DND-41 (cell line): ENCODE measurements around the gene TXNDC11.

Experiments used
- ATAC-seq: fragments of 200-7000 bp; cut with Tn5 transposase; 3 replicates; pipeline ENCODE4 v1.9.1; 2021; ENCODE audit warnings: low read depth; ENCODE audit not compliant: insufficient read depth
- DNase-seq: peaks from one replicate; pipeline ENCODE4 v3.0.0-alpha.2; 2020
- H2AFZ ChIP-seq: 2 replicates; pipeline ENCODE4 v1.6.0; 2012; ENCODE audit warnings: low read depth, low read length
- H3K27ac ChIP-seq: 2 replicates; pipeline ENCODE4 v1.5.1; 2012; ENCODE audit warnings: low read length, inconsistent platforms
- H3K27me3 ChIP-seq: fragments of 200-600 bp; sonication (generic); 2 replicates; pipeline ENCODE4 v1.6.0; 2012; ENCODE audit warnings: low read length, mild to moderate bottlenecking, inconsistent platforms; ENCODE audit not compliant: insufficient read depth, poor library complexity
- H3K36me3 ChIP-seq: 2 replicates; pipeline ENCODE4 v1.5.1; 2012; ENCODE audit warnings: low read length, inconsistent platforms; ENCODE audit not compliant: insufficient read depth
- H3K4me1 ChIP-seq: 2 replicates; pipeline ENCODE4 v1.5.1; 2012; ENCODE audit warnings: mild to moderate bottlenecking, low read length; ENCODE audit not compliant: insufficient read depth
- H3K4me2 ChIP-seq: 2 replicates; pipeline ENCODE4 v1.6.0; 2012; ENCODE audit warnings: mild to moderate bottlenecking, moderate library complexity, low read length, inconsistent platforms; ENCODE audit not compliant: insufficient read depth
- H3K4me3 ChIP-seq, 2 experiments: fragments of 200-600 bp in 1 of 2; shearing (Covaris generic) in 1 of 2; 2 replicates each; pipeline ENCODE4 v1.5.1; 2012 to 2016; ENCODE audit warnings: inconsistent platforms in 2 of 2, low read length in 2 of 2, mild to moderate bottlenecking in 2 of 2, low read depth in 1 of 2, moderate library complexity in 1 of 2
- H3K79me2 ChIP-seq: 2 replicates; pipeline ENCODE4 v1.6.0; 2012; ENCODE audit warnings: low read length, inconsistent platforms; ENCODE audit not compliant: insufficient read depth
- H3K9ac ChIP-seq: 2 replicates; pipeline ENCODE4 v1.6.0; 2012; ENCODE audit warnings: low read depth, mild to moderate bottlenecking, inconsistent platforms, low read length, moderate library complexity
- H3K9me3 ChIP-seq: 2 replicates; pipeline ENCODE4 v1.5.1; 2012; ENCODE audit warnings: low read length, moderate library complexity, mild to moderate bottlenecking, inconsistent platforms; ENCODE audit not compliant: insufficient read depth, severe bottlenecking
- H4K20me1 ChIP-seq: 2 replicates; pipeline ENCODE4 v1.6.0; 2012; ENCODE audit warnings: low read length; ENCODE audit not compliant: insufficient read depth
- EZH2 ChIP-seq: IDR thresholded peaks from 3 replicates; pipeline ENCODE4 v1.6.1; 2012; ENCODE audit warnings: borderline replicate concordance, low read depth, mild to moderate bottlenecking, moderate library complexity, low read length, inconsistent platforms; ENCODE audit not compliant: severe bottlenecking
- TF ChIP-seq, protein P1 (sequence below): IDR thresholded peaks from 2 replicates; pipeline ENCODE4 v1.5.1; 2012; ENCODE audit warnings: borderline replicate concordance, low read length, moderate library complexity, mild to moderate bottlenecking; ENCODE audit not compliant: poor library complexity, severe bottlenecking; ENCODE audit errors: extremely low read depth

Gene TXNDC11

DNA sequence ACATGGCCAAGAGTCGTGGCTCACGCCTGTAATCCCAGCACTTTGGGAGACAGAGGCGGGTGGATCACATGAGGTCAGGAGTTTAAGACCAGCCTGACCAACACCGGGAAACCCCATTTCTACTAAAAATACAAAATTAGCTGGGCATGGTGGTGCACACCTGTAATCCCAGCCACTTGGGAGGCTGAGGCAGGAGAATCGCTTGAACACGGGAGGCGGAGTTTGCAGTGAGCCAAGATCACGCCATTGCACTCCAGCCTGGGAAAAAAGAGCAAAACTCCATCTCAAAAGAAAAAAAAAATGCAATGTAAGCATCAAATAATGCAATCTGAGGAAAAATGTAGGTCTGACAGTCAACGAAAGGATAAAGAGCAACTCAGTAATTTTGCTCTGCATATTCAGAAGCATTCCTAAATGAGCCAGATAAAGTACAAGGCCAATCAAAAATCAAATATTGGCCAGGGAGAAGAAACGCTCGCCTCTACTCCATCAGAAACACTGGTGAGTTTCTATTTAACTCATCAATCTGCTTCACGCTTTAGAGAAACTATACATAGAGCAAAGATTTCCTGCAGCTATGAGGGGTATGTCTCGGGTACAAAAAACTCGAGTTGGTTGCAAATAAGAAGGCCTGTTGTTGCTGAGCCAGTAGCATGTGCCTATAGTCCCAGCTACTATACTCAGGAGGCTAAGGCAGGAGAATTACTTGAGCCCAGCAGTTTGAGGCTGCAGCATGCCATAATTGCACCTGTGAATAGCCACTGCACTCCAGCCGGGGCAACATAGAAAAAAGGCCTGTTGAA is 3.7 kb downstream of the TXNDC11 start:
- Histone ChIP-seq H3K27ac (no peak overlapping the region), H4K20me1 (peaks cover 32% of the 10 kb centered on the region), H2AFZ (no peak overlapping the region), H3K4me1 (peaks cover 35% of the 10 kb centered on the region), H3K9ac (no peak overlapping the region), H3K4me2 (peak overlapping the region; percentile 78; the same call in 1 of the 2 replicates), H3K27me3 (no peaks in the 10 kb centered on the region), H3K79me2 (peaks cover 58% of the 10 kb centered on the region), H3K9me3 (no peaks in the 10 kb centered on the region), H3K4me3 (no peak overlapping the region), H3K36me3 (peaks cover 49% of the 10 kb centered on the region)
- TF ChIP-seq EZH2, result no peak
- TF ChIP-seq, protein P1, sequence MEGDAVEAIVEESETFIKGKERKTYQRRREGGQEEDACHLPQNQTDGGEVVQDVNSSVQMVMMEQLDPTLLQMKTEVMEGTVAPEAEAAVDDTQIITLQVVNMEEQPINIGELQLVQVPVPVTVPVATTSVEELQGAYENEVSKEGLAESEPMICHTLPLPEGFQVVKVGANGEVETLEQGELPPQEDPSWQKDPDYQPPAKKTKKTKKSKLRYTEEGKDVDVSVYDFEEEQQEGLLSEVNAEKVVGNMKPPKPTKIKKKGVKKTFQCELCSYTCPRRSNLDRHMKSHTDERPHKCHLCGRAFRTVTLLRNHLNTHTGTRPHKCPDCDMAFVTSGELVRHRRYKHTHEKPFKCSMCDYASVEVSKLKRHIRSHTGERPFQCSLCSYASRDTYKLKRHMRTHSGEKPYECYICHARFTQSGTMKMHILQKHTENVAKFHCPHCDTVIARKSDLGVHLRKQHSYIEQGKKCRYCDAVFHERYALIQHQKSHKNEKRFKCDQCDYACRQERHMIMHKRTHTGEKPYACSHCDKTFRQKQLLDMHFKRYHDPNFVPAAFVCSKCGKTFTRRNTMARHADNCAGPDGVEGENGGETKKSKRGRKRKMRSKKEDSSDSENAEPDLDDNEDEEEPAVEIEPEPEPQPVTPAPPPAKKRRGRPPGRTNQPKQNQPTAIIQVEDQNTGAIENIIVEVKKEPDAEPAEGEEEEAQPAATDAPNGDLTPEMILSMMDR, result no peak
- ATAC-seq, result no peak
- no peak for DNase-seq

- Histone ChIP-seq H3K79me2 (peaks cover 58% of the 10 kb centered on the region), H2AFZ (no peak overlapping the region), H3K9me3 (no peaks in the 10 kb centered on the region), H3K9ac (no peak overlapping the region), H3K4me1 (peaks cover 25% of the 10 kb centered on the region), H3K4me2 (no peak overlapping the region), H3K27me3 (no peaks in the 10 kb centered on the region), H3K36me3 (peaks cover 58% of the 10 kb centered on the region), H4K20me1 (peaks cover 32% of the 10 kb centered on the region), H3K4me3 (no peak overlapping the region), H3K27ac (no peak overlapping the region)
- no peak for ATAC-seq
- TF ChIP-seq, protein P1, result no peak
- no peak for TF ChIP-seq EZH2
- no peak for DNase-seq
Measured at GRCh38 chr16:11737713-11738112, 4.9 kb downstream of the TXNDC11 start.

- no peak for TF ChIP-seq EZH2
- TF ChIP-seq, protein P1, result no peak
- Histone ChIP-seq H3K9ac (no peak overlapping the region), H3K36me3 (peaks cover 67% of the 10 kb centered on the region), H3K4me2 (no peak overlapping the region), H4K20me1 (peaks cover 32% of the 10 kb centered on the region), H3K4me1 (peaks cover 25% of the 10 kb centered on the region), H3K27me3 (no peaks in the 10 kb centered on the region), H3K27ac (no peak overlapping the region), H3K79me2 (peaks cover 53% of the 10 kb centered on the region), H2AFZ (no peak overlapping the region), H3K9me3 (no peaks in the 10 kb centered on the region), H3K4me3 (no peak overlapping the region)
- no peak for ATAC-seq
- no peak for DNase-seq
Measured at GRCh38 chr16:11736903-11737302, 5.8 kb downstream of the TXNDC11 start.
